HepG2 (cell line): ENCODE results near the gene MXRA8. TPM values are rescaled to one million over a fixed set of nuclear protein-coding genes. Genes with fewer than 3 reads are reported as not detected.
A peak's percentile ranks its signal among the peaks of the same experiment; 100 is the strongest.

Experiments used
- AKNA ChIP-seq: sonication (generic); formaldehyde crosslinking; IDR thresholded peaks from 2 replicates; pipeline ENCODE4 v1.4.0; 2020; ENCODE audit warnings: missing genetic modification reagents, borderline replicate concordance
- ARID5B ChIP-seq: IDR thresholded peaks from 2 replicates; pipeline ENCODE4 v1.4.0; 2020; ENCODE audit warnings: mild to moderate bottlenecking, missing genetic modification reagents
- CENPX ChIP-seq: sonication (generic); formaldehyde crosslinking; IDR thresholded peaks from 2 replicates; pipeline ENCODE4 v1.9.0; 2021; ENCODE audit warnings: mild to moderate bottlenecking, missing genetic modification reagents, moderate library complexity
- GFI1 ChIP-seq: sonication (generic); formaldehyde crosslinking; IDR thresholded peaks from 2 replicates; pipeline ENCODE4 v1.5.0; 2020; ENCODE audit warnings: missing genetic modification reagents, mild to moderate bottlenecking, borderline replicate concordance
- GTF2F1 ChIP-seq: fragments of 150-350 bp; IDR thresholded peaks from 2 replicates; pipeline ENCODE4 v1.6.1; 2014; ENCODE audit warnings: low read length
- HES4 ChIP-seq: sonication (generic); formaldehyde crosslinking; IDR thresholded peaks from 2 replicates; pipeline ENCODE4 v1.9.0; 2021; ENCODE audit warnings: mild to moderate bottlenecking, missing genetic modification reagents, borderline replicate concordance
- HOXA9 ChIP-seq: sonication (generic); formaldehyde crosslinking; IDR thresholded peaks from 2 replicates; pipeline ENCODE4 v1.8.1; 2022; ENCODE audit warnings: missing genetic modification reagents, mild to moderate bottlenecking, moderate library complexity, borderline replicate concordance
- MAFG ChIP-seq: sonication (generic); formaldehyde crosslinking; IDR thresholded peaks from 2 replicates; pipeline ENCODE4 v1.5.1; 2020; ENCODE audit warnings: mild to moderate bottlenecking, missing genetic modification reagents
- NFE2L1 ChIP-seq: sonication (generic); formaldehyde crosslinking; IDR thresholded peaks from 2 replicates; pipeline ENCODE4 v1.4.0; 2020; ENCODE audit warnings: missing genetic modification reagents, mild to moderate bottlenecking, borderline replicate concordance
- POLR2A ChIP-seq, 2 experiments: IDR thresholded peaks; 2 replicates each; pipeline ENCODE4 v1.6.1; 2011; ENCODE audit warnings: low read depth in 2 of 2, low read length in 2 of 2, mild to moderate bottlenecking in 1 of 2, moderate library complexity in 1 of 2; ENCODE audit not compliant: insufficient read depth in 1 of 2
- ZBTB7A ChIP-seq: sonication (generic); formaldehyde crosslinking; IDR thresholded peaks from 2 replicates; pipeline ENCODE4 v1.8.0; 2022; ENCODE audit warnings: mild to moderate bottlenecking, missing genetic modification reagents
- ZNF138 ChIP-seq: sonication (generic); formaldehyde crosslinking; IDR thresholded peaks from 2 replicates; pipeline ENCODE4 v1.5.0; 2020; ENCODE audit warnings: mild to moderate bottlenecking, low read depth, missing genetic modification reagents
- ZNF496 ChIP-seq: sonication (generic); formaldehyde crosslinking; IDR thresholded peaks from 2 replicates; pipeline ENCODE4 v1.8.1; 2023; ENCODE audit warnings: mild to moderate bottlenecking, moderate library complexity, missing genetic modification reagents; ENCODE audit not compliant: insufficient replicate concordance
- ZNF556 ChIP-seq: sonication (generic); formaldehyde crosslinking; IDR thresholded peaks from 2 replicates; pipeline ENCODE4 v1.4.0; 2020; ENCODE audit warnings: mild to moderate bottlenecking, missing genetic modification reagents, borderline replicate concordance
- ZNF687 ChIP-seq: sonication (generic); formaldehyde crosslinking; IDR thresholded peaks from 2 replicates; pipeline ENCODE4 v1.5.1; 2020; ENCODE audit warnings: mild to moderate bottlenecking, missing genetic modification reagents, moderate library complexity
- polyA plus RNA-seq, 8 experiments: library from polyadenylated mRNA; depleted of rRNA in 3 of 8; stranded (reverse) in 7 of 8; unstranded in 1 of 8; fragments of >200 nt; fragmentation: Illumina TruSeq in 4 of 8; extraction: Trizol in 4 of 8; gene quantifications; 2 replicates each; pipeline versions ENCODE4 v1.2.1 to v1.2.3, GENCODE V29; 2011 to 2016; ENCODE audit warnings: low read depth in 4 of 8, missing spikeins in 1 of 8, mixed read lengths in 1 of 8; ENCODE audit not compliant: insufficient read depth in 1 of 8
- total RNA-seq, 5 experiments: library from RNA; depleted of rRNA; stranded (reverse); fragments of >200 nt; fragmentation: Illumina TruSeq; extraction: Trizol; gene quantifications; 2 replicates each; pipeline ENCODE4 v1.2.3, GENCODE V29; 2016; ENCODE audit warnings: low read depth in 1 of 5

MXRA8 gene
- total and polyA plus RNA-seq, 2 of the 13 experiments (the other 11 are each of a cell fraction or from before 2014, with no cell fraction given): 19.8 to 44.8 TPM

GRCh38 chr1:1305300-1306069 lies 52.9 kb downstream of the MXRA8 start (continued):
- TF ChIP-seq AKNA (CRISPR knock-in tag): no peak
- peak; percentile 56; the same call in 1 of the 2 replicates for TF ChIP-seq MAFG (CRISPR knock-in tag)
- no peak for TF ChIP-seq ZNF556
- TF ChIP-seq ZNF687 (CRISPR knock-in tag): peak; percentile 48
- no peak for TF ChIP-seq ARID5B (CRISPR knock-in tag)
- TF ChIP-seq NFE2L1 (CRISPR knock-in tag): peak; percentile 76
- no peak for TF ChIP-seq CENPX (CRISPR knock-in tag)
- TF ChIP-seq ZBTB7A (CRISPR knock-in tag): peak; percentile 17; the same call in 1 of the 2 replicates
- TF ChIP-seq GFI1 (CRISPR knock-in tag): no peak
- no peak for TF ChIP-seq ZNF496 (CRISPR knock-in tag)
- 0 out of 4 replicates have a peak, but pooled peaks of 1 of the 2 experiments have one; percentile 30 for TF ChIP-seq POLR2A (IDR thresholded peaks at IDR 0.05; ENCODE audit: insufficient read depth in 1 of 2, low read depth in 2 of 2, low read length in 2 of 2)
- TF ChIP-seq HOXA9 (CRISPR knock-in tag): 0 out of 2 replicates have a peak, but pooled peaks have one; percentile 26
- TF ChIP-seq ZNF138 (CRISPR knock-in tag): no peak
- TF ChIP-seq HES4 (CRISPR knock-in tag): no peak
- TF ChIP-seq GTF2F1: no peak
